HepG2 (cell line): ENCODE data around the gene RPL27A. TPM values are rescaled to one million over a fixed set of nuclear protein-coding genes. Genes with fewer than 3 reads are reported as not detected.
A peak's percentile ranks its signal among the peaks of the same experiment; 100 is the strongest.

Experiments
- ARID2 ChIP-seq: sonication (generic); formaldehyde crosslinking; IDR thresholded peaks from 2 replicates; pipeline ENCODE4 v1.8.1; 2022; ENCODE audit warnings: mild to moderate bottlenecking, missing genetic modification reagents, borderline replicate concordance
- ARNT2 ChIP-seq: sonication (generic); formaldehyde crosslinking; IDR thresholded peaks from 2 replicates; pipeline ENCODE4 v1.8.0; 2022; ENCODE audit warnings: mild to moderate bottlenecking, low read depth, missing genetic modification reagents, moderate library complexity
- DZIP1 ChIP-seq: sonication (generic); formaldehyde crosslinking; IDR thresholded peaks from 2 replicates; pipeline ENCODE4 v1.5.0; 2020; ENCODE audit warnings: mild to moderate bottlenecking, missing genetic modification reagents
- ELF3 ChIP-seq: IDR thresholded peaks from 2 replicates; pipeline ENCODE4 v1.6.1; 2016; ENCODE audit warnings: missing genetic modification reagents, missing compliant biosample characterization
- FOXA1 ChIP-seq, 2 experiments: fragments of 450-650 bp in 1 of 2; sonication (generic) in 1 of 2; formaldehyde crosslinking in 1 of 2; IDR thresholded peaks; 2 replicates each; pipeline versions ENCODE4 v1.4.0 to v1.6.1; 2016 to 2020; ENCODE audit warnings: missing genetic modification reagents in 1 of 2
- FOXJ3 ChIP-seq: sonication (generic); formaldehyde crosslinking; IDR thresholded peaks from 2 replicates; pipeline ENCODE4 v1.4.0; 2020; ENCODE audit warnings: missing genetic modification reagents, mild to moderate bottlenecking, borderline replicate concordance
- FUBP1 ChIP-seq: sonication (generic); formaldehyde crosslinking; IDR thresholded peaks from 2 replicates; pipeline ENCODE4 v1.5.1; 2020; ENCODE audit warnings: missing genetic modification reagents, mild to moderate bottlenecking, borderline replicate concordance
- GATA4 ChIP-seq: sonication (generic); IDR thresholded peaks from 2 replicates; pipeline ENCODE4 v1.6.1; 2016; ENCODE audit warnings: antibody characterized with exemption, low read depth, borderline replicate concordance
- GTF2F1 ChIP-seq: fragments of 150-350 bp; IDR thresholded peaks from 2 replicates; pipeline ENCODE4 v1.6.1; 2014; ENCODE audit warnings: low read length
- NFE2L1 ChIP-seq: sonication (generic); formaldehyde crosslinking; IDR thresholded peaks from 2 replicates; pipeline ENCODE4 v1.4.0; 2020; ENCODE audit warnings: missing genetic modification reagents, mild to moderate bottlenecking, borderline replicate concordance
- SMAD9 ChIP-seq: sonication (generic); formaldehyde crosslinking; IDR thresholded peaks from 2 replicates; pipeline ENCODE4 v1.5.1; 2020; ENCODE audit warnings: mild to moderate bottlenecking, missing genetic modification reagents
- SOX13 ChIP-seq, 3 experiments: fragments of 450-650 bp in 1 of 3; sonication (generic) in 1 of 3; formaldehyde crosslinking in 1 of 3; IDR thresholded peaks in 2 of 3; conservative IDR thresholded peaks in 1 of 3; 2 replicates each; pipeline versions ENCODE4 v1.5.0 to v1.6.1; 2016 to 2020; ENCODE audit warnings: antibody characterized with exemption in 1 of 3, mild to moderate bottlenecking in 1 of 3, missing compliant biosample characterization in 1 of 3, missing genetic modification reagents in 1 of 3, moderate library complexity in 1 of 3
- SRSF4 ChIP-seq: fragments of 200-400 bp; formaldehyde crosslinking; IDR thresholded peaks from one replicate; pipeline ENCODE4 v1.6.1; 2018; ENCODE audit warnings: mild to moderate bottlenecking, low read depth, low read length, moderate library complexity; ENCODE audit not compliant: poor library complexity, severe bottlenecking
- TAF15 ChIP-seq: fragments of 200-400 bp; formaldehyde crosslinking; IDR thresholded peaks from one replicate; pipeline ENCODE4 v1.6.1; 2018; ENCODE audit warnings: mild to moderate bottlenecking, low read depth, low read length; ENCODE audit not compliant: poor library complexity, severe bottlenecking
- ZNF12 ChIP-seq: sonication (generic); formaldehyde crosslinking; IDR thresholded peaks from 2 replicates; pipeline ENCODE4 v1.5.0; 2020; ENCODE audit warnings: missing genetic modification reagents
- ZNF296 ChIP-seq: sonication (generic); formaldehyde crosslinking; conservative IDR thresholded peaks from 2 replicates; pipeline ENCODE4 v1.5.0; 2020; ENCODE audit warnings: mild to moderate bottlenecking, missing genetic modification reagents
- ZNF44 ChIP-seq: sonication (generic); formaldehyde crosslinking; IDR thresholded peaks from 2 replicates; pipeline ENCODE4 v1.5.1; 2020; ENCODE audit warnings: mild to moderate bottlenecking, missing genetic modification reagents
- ZNF558 ChIP-seq: sonication (generic); formaldehyde crosslinking; IDR thresholded peaks from 2 replicates; pipeline ENCODE4 v1.9.0; 2022; ENCODE audit warnings: mild to moderate bottlenecking, missing genetic modification reagents, borderline replicate concordance
- ZNF703 ChIP-seq: sonication (generic); formaldehyde crosslinking; IDR thresholded peaks from 2 replicates; pipeline ENCODE4 v1.5.1; 2020; ENCODE audit warnings: missing genetic modification reagents, mild to moderate bottlenecking, moderate library complexity, borderline replicate concordance
- ZNF782 ChIP-seq: sonication (generic); formaldehyde crosslinking; IDR thresholded peaks from 2 replicates; pipeline ENCODE4 v1.4.0; 2020; ENCODE audit warnings: missing genetic modification reagents, mild to moderate bottlenecking, borderline replicate concordance
- polyA plus RNA-seq, 8 experiments: library from polyadenylated mRNA; depleted of rRNA in 3 of 8; stranded (reverse) in 7 of 8; unstranded in 1 of 8; fragments of >200 nt; fragmentation: Illumina TruSeq in 4 of 8; extraction: Trizol in 4 of 8; gene quantifications; 2 replicates each; pipeline versions ENCODE4 v1.2.1 to v1.2.3, GENCODE V29; 2011 to 2016; ENCODE audit warnings: low read depth in 4 of 8, missing spikeins in 1 of 8, mixed read lengths in 1 of 8; ENCODE audit not compliant: insufficient read depth in 1 of 8
- total RNA-seq, 5 experiments: library from RNA; depleted of rRNA; stranded (reverse); fragments of >200 nt; fragmentation: Illumina TruSeq; extraction: Trizol; gene quantifications; 2 replicates each; pipeline ENCODE4 v1.2.3, GENCODE V29; 2016; ENCODE audit warnings: low read depth in 1 of 5
- TF ChIP-seq, protein P1 (sequence below): sonication (generic); formaldehyde crosslinking; IDR thresholded peaks from 2 replicates; pipeline ENCODE4 v1.8.0; 2022; ENCODE audit warnings: low read depth, missing genetic modification reagents

RPL27A gene
- total and polyA plus RNA-seq, 2 of the 13 experiments (the other 11 are each of a cell fraction or from before 2014, with no cell fraction given), result 1,531 to 2,153 TPM

DNA sequence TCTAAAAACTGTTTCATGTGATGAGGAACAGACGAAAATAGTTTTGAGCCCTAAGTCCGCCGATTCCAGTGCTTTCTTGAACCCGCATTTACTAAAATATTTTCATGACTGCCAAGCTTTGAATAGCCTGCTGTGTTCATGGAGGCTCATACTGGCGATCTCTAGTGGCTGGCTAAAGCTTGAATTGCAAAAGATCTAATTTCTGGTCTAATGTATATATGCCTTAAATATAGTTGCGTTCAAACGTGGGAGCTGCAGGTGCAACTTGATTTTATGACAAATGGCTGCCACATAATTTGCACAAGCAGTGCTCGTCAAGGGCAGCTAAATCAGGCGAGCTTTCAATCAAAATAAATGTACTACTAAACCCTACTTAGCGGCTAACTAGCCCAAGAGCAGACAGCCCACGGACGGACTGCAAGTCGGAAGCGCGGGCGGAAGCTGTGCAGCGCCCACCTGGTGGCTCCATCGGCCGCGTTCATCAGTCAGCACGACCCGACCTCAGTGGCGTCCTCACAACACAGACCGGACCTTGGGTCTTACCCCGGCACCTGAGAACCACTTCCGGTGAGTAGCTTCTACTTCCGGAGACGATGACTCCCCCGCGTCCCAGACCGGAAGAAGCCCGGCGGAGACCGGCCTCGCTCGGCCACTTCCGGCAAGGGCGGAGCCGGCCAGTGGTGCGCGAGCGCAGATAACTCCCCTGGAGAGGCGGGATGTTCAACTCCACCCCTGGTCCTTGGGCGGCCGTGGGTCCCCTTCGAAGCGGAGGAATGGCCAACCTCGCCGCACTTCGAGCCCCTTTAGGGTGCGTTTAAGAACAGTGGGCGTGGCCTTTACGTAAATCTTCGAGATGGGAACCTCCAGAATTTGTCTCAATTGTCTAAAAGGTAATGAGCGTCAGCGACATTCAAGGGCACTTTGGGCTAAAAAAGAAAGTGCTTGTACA, 6.1 kb downstream of the RPL27A start (continued):
- TF ChIP-seq SOX13 (IDR thresholded peaks at IDR 0.05) (no peak; the same call in 1 of the 2 replicates), SOX13 (CRISPR knock-in tag; conservative IDR thresholded peaks at IDR 0.05 in 1 of 2, IDR thresholded peaks at IDR 0.05 in 1 of 2) (peak in 1 of 2 experiments; percentile 29; a peak in 3 of 4 replicates), ARNT2 (CRISPR knock-in tag) (peak; percentile 87), SMAD9 (no peak), FUBP1 (CRISPR knock-in tag) (no peak), FOXA1 (IDR thresholded peaks at IDR 0.05) (no peak), FOXA1 (CRISPR knock-in tag; IDR thresholded peaks at IDR 0.05) (peak; percentile 58; the same call in 1 of the 2 replicates), ZNF558 (peak; percentile 58; the same call in 1 of the 2 replicates), ZNF12 (CRISPR knock-in tag) (0 out of 2 replicates have a peak, but pooled peaks have one; percentile 8), ZNF703 (CRISPR knock-in tag) (no peak; the same call in 1 of the 2 replicates), TAF15 (peak; percentile 96), ZNF782 (CRISPR knock-in tag) (no peak), ELF3 (CRISPR knock-in tag) (peak; percentile 88), ZNF44 (CRISPR knock-in tag) (0 out of 2 replicates have a peak, but pooled peaks have one; percentile 24), FOXJ3 (CRISPR knock-in tag) (peak; percentile 88), NFE2L1 (CRISPR knock-in tag) (0 out of 2 replicates have a peak, but pooled peaks have one; percentile 11), SRSF4 (peak; percentile 87), ZNF296 (CRISPR knock-in tag) (no peak), DZIP1 (no peak), ARID2 (CRISPR knock-in tag) (peak; percentile 88; the same call in 1 of the 2 replicates), GTF2F1 (peak; percentile 87), GATA4 (no peak; the same call in 1 of the 2 replicates)
- TF ChIP-seq, protein P1, sequence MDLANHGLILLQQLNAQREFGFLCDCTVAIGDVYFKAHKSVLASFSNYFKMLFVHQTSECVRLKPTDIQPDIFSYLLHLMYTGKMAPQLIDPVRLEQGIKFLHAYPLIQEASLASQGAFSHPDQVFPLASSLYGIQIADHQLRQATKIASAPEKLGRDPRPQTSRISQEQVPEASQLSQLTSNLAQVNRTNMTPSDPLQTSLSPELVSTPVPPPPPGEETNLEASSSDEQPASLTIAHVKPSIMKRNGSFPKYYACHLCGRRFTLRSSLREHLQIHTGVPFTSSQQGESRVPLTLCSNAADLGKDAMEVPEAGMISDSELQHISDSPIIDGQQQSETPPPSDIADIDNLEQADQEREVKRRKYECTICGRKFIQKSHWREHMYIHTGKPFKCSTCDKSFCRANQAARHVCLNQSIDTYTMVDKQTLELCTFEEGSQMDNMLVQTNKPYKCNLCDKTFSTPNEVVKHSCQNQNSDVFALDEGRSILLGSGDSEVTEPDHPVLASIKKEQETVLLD (CRISPR knock-in tag), result peak; percentile 63
